HCT116 (cell line): ENCODE data around the gene GAK. TPM values are rescaled to one million over a fixed set of nuclear protein-coding genes. Genes with fewer than 3 reads are reported as not detected.

Experiments used
- ATAC-seq: fragments of 200-7000 bp; cut with Tn5 transposase; 2 replicates; pipeline ENCODE4 v1.9.1; 2020; ENCODE audit warnings: mild to moderate bottlenecking, moderate library complexity
- BruUV-seq: library from RNA; stranded (reverse); fragments of 400-500 nt; replicated peaks from 2 replicates; lab custom pipeline; 2021; lab: Mats Ljungman, UMichigan
- CTCF ChIA-PET: fragments of 300-600 bp; sonication (Branson Sonifier 250); formaldehyde crosslinking; loops from one replicate; lab custom pipeline; 2021; ENCODE audit warnings: antibody characterized with exemption; lab: Charles Lee
- POLR2A ChIA-PET: fragments of 300-600, 350-600 bp; sonication (Branson Sonifier 250); formaldehyde crosslinking; loops from one replicate; lab custom pipeline; 2021; ENCODE audit warnings: antibody characterized with exemption; lab: Charles Lee
- RAD21 ChIA-PET, 2 experiments: fragments of 300-600 bp; sonication (Branson Sonifier 250); formaldehyde crosslinking; loops; one replicate each; lab custom pipeline; 2023; ENCODE audit warnings: low total read pairs in 2 of 2; ENCODE audit not compliant: uncharacterized antibody in 2 of 2, unreplicated experiment in 2 of 2, low non-redundant PET in 1 of 2; lab: Charles Lee
- DNase-seq: peaks from one replicate; pipeline ENCODE4 v3.0.0-alpha.2; 2010; ENCODE audit warnings: low read depth, low spot score
- H2AFZ ChIP-seq: fragments of 200-600 bp; shearing (Covaris generic), sonication (generic); 2 replicates; pipeline ENCODE4 v1.6.1; 2017; ENCODE audit warnings: low read depth, mixed run types, mixed read lengths, antibody characterized with exemption, low read length; ENCODE audit not compliant: poor library complexity, severe bottlenecking
- H3K27ac ChIP-seq: 2 replicates; pipeline ENCODE4 v1.5.1; 2012; ENCODE audit warnings: low read depth, low read length
- H3K27me3 ChIP-seq: fragments of 200-600 bp; sonication (generic); 2 replicates; pipeline ENCODE4 v1.6.1; 2016; ENCODE audit warnings: mixed run types, low read length, mixed read lengths; ENCODE audit not compliant: insufficient read depth
- H3K36me3 ChIP-seq, 2 experiments: fragments of 200-500 bp in 1 of 2; fragments of 200-600 bp in 1 of 2; sonication (Bioruptor generic) in 1 of 2; sonication (generic) in 1 of 2; 2 replicates each; pipeline versions ENCODE4 v1.5.1 to v1.6.1; 2014 to 2016; ENCODE audit warnings: low read length in 2 of 2, inconsistent platforms in 1 of 2, mixed read lengths in 1 of 2, mixed run types in 1 of 2; ENCODE audit not compliant: insufficient read depth in 2 of 2, control insufficient read depth in 1 of 2
- H3K4me1 ChIP-seq, 2 experiments: fragments of 200-600 bp in 1 of 2; sonication (generic) in 1 of 2; 2 replicates each; pipeline versions ENCODE4 v1.5.1 to v1.6.1; 2012 to 2017; ENCODE audit warnings: low read length in 2 of 2, inconsistent platforms in 1 of 2, mild to moderate bottlenecking in 1 of 2, mixed read lengths in 1 of 2, mixed run types in 1 of 2, moderate library complexity in 1 of 2; ENCODE audit not compliant: insufficient read depth in 2 of 2, control insufficient read depth in 1 of 2
- H3K4me2 ChIP-seq: fragments of 200-600 bp; sonication (generic); 2 replicates; pipeline ENCODE4 v1.6.1; 2017; ENCODE audit warnings: mixed run types, low read length, mixed read lengths
- H3K4me3 ChIP-seq, 2 experiments: fragments of 200-600 bp in 1 of 2; sonication (generic) in 1 of 2; replicated peaks in 1 of 2; 2 replicates each; pipeline ENCODE4 v1.5.1; 2011 to 2016; ENCODE audit warnings: low read length in 2 of 2, control low read depth in 1 of 2, low read depth in 1 of 2, mild to moderate bottlenecking in 1 of 2, mixed read lengths in 1 of 2, mixed run types in 1 of 2
- H3K79me2 ChIP-seq: fragments of 200-600 bp; sonication (generic); 2 replicates; pipeline ENCODE4 v1.6.1; 2017; ENCODE audit warnings: mild to moderate bottlenecking, mixed run types, low read length, moderate library complexity, mixed read lengths; ENCODE audit not compliant: insufficient read depth
- H3K9ac ChIP-seq: fragments of 200-600 bp; sonication (generic); 2 replicates; pipeline ENCODE4 v1.6.1; 2016; ENCODE audit warnings: low read length, mixed read lengths
- H3K9me2 ChIP-seq: fragments of 200-600 bp; sonication (generic), shearing (Covaris generic); 2 replicates; pipeline ENCODE4 v1.6.1; 2017; ENCODE audit warnings: mixed run types, mild to moderate bottlenecking, moderate library complexity; ENCODE audit not compliant: insufficient read depth
- H3K9me3 ChIP-seq, 2 experiments: fragments of 200-500 bp in 1 of 2; fragments of 200-600 bp in 1 of 2; sonication (Bioruptor generic) in 1 of 2; sonication (generic) in 1 of 2; 2 replicates each; pipeline ENCODE4 v1.6.1; 2014 to 2017; ENCODE audit warnings: low read length in 2 of 2, mixed read lengths in 2 of 2, inconsistent platforms in 1 of 2, low read depth in 1 of 2, mild to moderate bottlenecking in 1 of 2, mixed run types in 1 of 2, moderate library complexity in 1 of 2; ENCODE audit not compliant: control insufficient read depth in 1 of 2, insufficient read depth in 1 of 2
- H4K20me1 ChIP-seq: fragments of 200-600 bp; sonication (generic), shearing (Covaris generic); 2 replicates; pipeline ENCODE4 v1.6.1; 2017; ENCODE audit warnings: mixed run types, mild to moderate bottlenecking, moderate library complexity; ENCODE audit not compliant: insufficient read depth
- CEBPB ChIP-seq: IDR thresholded peaks from 2 replicates; pipeline ENCODE4 v1.6.1; 2012; ENCODE audit warnings: low read depth
- EGR1 ChIP-seq: IDR thresholded peaks from 2 replicates; pipeline ENCODE4 v1.6.1; 2012; ENCODE audit warnings: low read depth
- EZH2 ChIP-seq: fragments of 200-600 bp; sonication (generic); IDR thresholded peaks from 2 replicates; pipeline ENCODE4 v1.6.1; 2017; ENCODE audit warnings: antibody characterized with exemption, mixed run types
- EZH2phosphoT487 ChIP-seq: fragments of 200-600 bp; IDR thresholded peaks from 2 replicates; pipeline ENCODE4 v1.6.1; 2018; ENCODE audit warnings: antibody characterized with exemption, borderline replicate concordance
- FOSL1 ChIP-seq: IDR thresholded peaks from 2 replicates; pipeline ENCODE4 v1.6.1; 2012; ENCODE audit warnings: low read depth
- JUND ChIP-seq: IDR thresholded peaks from 2 replicates; pipeline ENCODE4 v1.6.1; 2012
- POLR2A ChIP-seq: IDR thresholded peaks from 2 replicates; pipeline ENCODE4 v1.7.0; 2011; ENCODE audit warnings: borderline replicate concordance; ENCODE audit not compliant: insufficient read depth, insufficient read length; ENCODE audit errors: extremely low read depth
- POLR2AphosphoS5 ChIP-seq: IDR thresholded peaks from 2 replicates; pipeline ENCODE4 v1.6.1; 2011; ENCODE audit warnings: mild to moderate bottlenecking, low read depth, low read length, moderate library complexity
- RAD21 ChIP-seq: IDR thresholded peaks from 2 replicates; pipeline ENCODE4 v1.6.1; 2012; ENCODE audit warnings: low read depth, mild to moderate bottlenecking
- SP1 ChIP-seq: IDR thresholded peaks from 2 replicates; pipeline ENCODE4 v1.6.1; 2012; ENCODE audit warnings: low read depth
- SRF ChIP-seq: IDR thresholded peaks from 2 replicates; pipeline ENCODE4 v1.6.1; 2012; ENCODE audit warnings: low read depth
- TCF7L2 ChIP-seq: IDR thresholded peaks from 2 replicates; pipeline ENCODE4 v1.7.0; 2011; ENCODE audit warnings: borderline replicate concordance, inconsistent platforms; ENCODE audit not compliant: insufficient read depth, insufficient read length; ENCODE audit errors: extremely low read depth
- ZFX ChIP-seq: fragments of 450-650 bp; IDR thresholded peaks from 2 replicates; pipeline ENCODE4 v1.6.1; 2017
- ZNF274 ChIP-seq: fragments of 200-500 bp; sonication (Bioruptor generic); IDR thresholded peaks from 2 replicates; pipeline ENCODE4 v1.6.1; 2014; ENCODE audit warnings: mild to moderate bottlenecking, low read depth, low read length, inconsistent platforms
- intact Hi-C: fragments of 100-400 bp; cut with micrococcal nuclease; formaldehyde crosslinking; loops from 2 replicates; pipeline ENCODE4 v1.10.0; 2022
- total RNA-seq: library from RNA; stranded (reverse); gene quantifications from one replicate; pipeline ENCODE4 v1.2.1, GENCODE V29; 2021; ENCODE audit not compliant: unreplicated experiment
- TF ChIP-seq, protein P1 (sequence below): IDR thresholded peaks from 2 replicates; pipeline ENCODE4 v1.6.1; 2011; ENCODE audit warnings: mild to moderate bottlenecking, low read length, moderate library complexity; ENCODE audit not compliant: insufficient replicate concordance; ENCODE audit errors: extremely low read depth
- TF ChIP-seq, protein P2 (sequence below): IDR thresholded peaks from 2 replicates; pipeline ENCODE4 v1.6.1; 2012

GAK gene
- total RNA-seq, 1 experiment from 2014 or later = 123 TPM

DNA sequence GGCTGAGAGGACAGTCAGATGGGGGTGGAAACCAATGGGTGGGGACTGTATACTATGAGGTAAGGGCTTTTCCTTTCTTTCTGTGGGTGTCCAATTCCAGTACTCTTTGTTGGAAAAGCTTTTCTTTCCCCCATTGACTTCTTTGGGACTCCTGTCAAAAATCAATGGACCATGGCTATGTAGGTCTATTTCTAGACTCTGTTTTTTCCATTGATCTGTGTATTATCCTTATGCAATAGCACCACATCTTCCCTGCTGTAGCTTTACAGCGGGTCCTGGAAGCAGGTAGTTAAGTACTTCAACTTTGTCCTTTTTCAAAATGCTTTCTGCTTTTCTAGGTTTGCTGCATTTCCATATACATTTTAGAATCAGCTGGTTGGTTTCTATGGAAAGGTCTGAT is 94.3 kb downstream of the GAK start:
- Histone ChIP-seq H3K9me2 (no peaks in the 10 kb centered on the region), H4K20me1 (no peaks in the 10 kb centered on the region), H2AFZ (no peak overlapping the region), H3K9me3 (peaks cover 0 to 17% of the 10 kb centered on the region in 2 experiments; a peak in 1 of 4 replicates), H3K4me1 (no peaks in the 10 kb centered on the region), H3K27me3 (no peaks in the 10 kb centered on the region), H3K27ac (no peak overlapping the region), H3K4me3 (no peak overlapping the region), H3K36me3 (no peaks in the 10 kb centered on the region), H3K9ac (no peak overlapping the region), H3K79me2 (no peaks in the 10 kb centered on the region), H3K4me2 (no peak overlapping the region)
- ChIA-PET CTCF (no interaction called here), RAD21 (no interaction called here), POLR2A (no interaction called here)
- BruUV-seq = no TSS peak
- DNase-seq (no peak), ATAC-seq (no peak)
- TF ChIP-seq ZNF274 (no peak), POLR2AphosphoS5 (no peak), ZFX (no peak), EZH2 (no peak), POLR2A (no peak), EZH2phosphoT487 (no peak), SP1 (no peak), FOSL1 (no peak), EGR1 (no peak), TCF7L2 (no peak), JUND (no peak), CEBPB (no peak), SRF (no peak), RAD21 (no peak)
- TF ChIP-seq, protein P1, sequence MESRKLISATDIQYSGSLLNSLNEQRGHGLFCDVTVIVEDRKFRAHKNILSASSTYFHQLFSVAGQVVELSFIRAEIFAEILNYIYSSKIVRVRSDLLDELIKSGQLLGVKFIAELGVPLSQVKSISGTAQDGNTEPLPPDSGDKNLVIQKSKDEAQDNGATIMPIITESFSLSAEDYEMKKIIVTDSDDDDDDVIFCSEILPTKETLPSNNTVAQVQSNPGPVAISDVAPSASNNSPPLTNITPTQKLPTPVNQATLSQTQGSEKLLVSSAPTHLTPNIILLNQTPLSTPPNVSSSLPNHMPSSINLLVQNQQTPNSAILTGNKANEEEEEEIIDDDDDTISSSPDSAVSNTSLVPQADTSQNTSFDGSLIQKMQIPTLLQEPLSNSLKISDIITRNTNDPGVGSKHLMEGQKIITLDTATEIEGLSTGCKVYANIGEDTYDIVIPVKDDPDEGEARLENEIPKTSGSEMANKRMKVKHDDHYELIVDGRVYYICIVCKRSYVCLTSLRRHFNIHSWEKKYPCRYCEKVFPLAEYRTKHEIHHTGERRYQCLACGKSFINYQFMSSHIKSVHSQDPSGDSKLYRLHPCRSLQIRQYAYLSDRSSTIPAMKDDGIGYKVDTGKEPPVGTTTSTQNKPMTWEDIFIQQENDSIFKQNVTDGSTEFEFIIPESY = no peak
- TF ChIP-seq, protein P2, sequence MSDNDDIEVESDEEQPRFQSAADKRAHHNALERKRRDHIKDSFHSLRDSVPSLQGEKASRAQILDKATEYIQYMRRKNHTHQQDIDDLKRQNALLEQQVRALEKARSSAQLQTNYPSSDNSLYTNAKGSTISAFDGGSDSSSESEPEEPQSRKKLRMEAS = no peak
- intact Hi-C loops = no loop called here
